ENCODE measurements around the gene C17orf107.
"Not testable (repeated sequence)": the region's sequence is repeated elsewhere in the genome, so short reads cannot be mapped to it uniquely, and the experiment has no call there.

Gene C17orf107

DNA sequence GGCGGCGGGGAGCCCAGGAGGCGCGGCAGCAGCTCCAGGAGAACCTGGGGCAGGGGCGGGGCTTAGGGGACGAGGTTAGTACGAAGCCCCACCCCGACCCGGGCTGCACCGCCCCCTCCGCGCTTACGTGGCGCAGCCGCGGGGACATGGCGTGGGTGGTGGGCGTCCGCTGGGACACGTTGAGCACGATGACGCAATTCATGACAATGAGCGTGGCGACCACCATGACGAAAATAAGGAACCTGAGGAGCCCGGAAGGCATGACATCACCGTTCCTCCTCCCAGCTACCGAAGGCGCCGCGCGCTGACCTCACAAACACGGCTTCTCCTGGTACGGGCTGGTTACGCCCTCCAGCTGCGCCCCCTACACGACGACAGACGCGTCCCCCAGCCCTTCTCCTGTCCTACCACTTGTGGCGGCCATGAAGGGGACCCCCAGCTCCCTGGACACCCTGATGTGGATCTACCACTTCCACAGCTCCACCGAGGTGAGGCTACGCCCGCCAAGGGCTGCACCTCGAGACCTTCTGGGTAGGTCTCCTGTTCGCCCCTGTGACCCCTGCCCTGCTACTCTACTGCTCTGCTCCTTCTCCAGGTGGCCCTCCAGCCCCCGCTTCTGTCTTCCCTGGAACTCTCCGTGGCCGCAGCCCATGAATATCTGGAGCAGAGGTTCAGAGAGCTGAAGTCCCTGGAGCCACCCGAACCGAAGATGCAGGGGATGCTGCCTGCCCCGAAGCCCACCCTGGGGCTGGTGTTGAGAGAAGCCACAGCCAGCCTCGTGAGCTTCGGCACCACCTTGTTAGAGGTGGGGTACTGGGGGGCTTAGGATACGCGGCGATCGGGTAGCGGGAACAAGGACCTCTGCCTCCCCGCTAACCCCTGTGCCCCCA is at the start of gene C17orf107:
C17orf107 (plus strand) TSS at position 196 of the 890 bp plus-strand sequence; CDS start at position 423, 227 bp downstream.
- DNase-seq, result peak; percentile 99

DNA sequence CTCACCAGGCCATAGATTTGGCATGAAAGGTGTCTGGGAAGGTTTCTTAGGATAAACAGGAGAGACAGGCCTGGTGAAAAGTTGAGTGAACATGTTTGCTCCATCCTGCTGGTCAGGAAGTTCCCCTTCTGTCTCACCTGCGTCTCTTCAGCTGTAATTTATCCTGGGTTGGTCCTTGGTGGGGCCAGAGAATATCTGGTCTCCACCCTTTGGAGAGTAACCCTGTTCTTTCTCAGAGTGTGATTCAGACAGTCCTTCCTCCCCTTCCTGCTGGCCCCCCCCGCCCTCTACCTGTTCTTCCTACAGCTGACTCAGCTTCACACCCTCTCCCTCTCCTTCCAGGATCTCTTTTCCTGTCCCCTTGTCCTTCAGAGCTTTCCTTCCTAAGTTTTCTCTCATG is 49.1 kb upstream of the C17orf107 start:
- DNase-seq, result no peak

DNA sequence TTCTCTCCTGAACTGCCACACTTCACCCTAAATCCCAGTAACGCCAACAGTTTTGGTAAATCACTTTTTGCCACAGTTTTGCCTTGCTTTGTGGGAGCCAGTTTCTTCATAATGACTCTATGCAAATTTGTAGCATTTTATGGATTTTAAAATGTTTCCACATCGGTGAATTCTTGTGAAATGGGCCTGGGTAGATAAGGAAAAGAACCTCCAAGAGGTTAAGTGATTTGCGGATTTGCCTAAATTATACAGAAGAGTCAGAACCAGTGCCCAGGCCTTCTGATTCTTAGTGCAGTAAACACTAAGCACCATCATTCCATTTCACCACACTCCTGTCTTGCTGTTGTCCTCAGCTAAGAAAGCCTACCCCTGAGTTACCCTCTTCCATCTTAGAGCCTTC is 48.3 kb upstream of the C17orf107 start:
- no peak for DNase-seq

DNA sequence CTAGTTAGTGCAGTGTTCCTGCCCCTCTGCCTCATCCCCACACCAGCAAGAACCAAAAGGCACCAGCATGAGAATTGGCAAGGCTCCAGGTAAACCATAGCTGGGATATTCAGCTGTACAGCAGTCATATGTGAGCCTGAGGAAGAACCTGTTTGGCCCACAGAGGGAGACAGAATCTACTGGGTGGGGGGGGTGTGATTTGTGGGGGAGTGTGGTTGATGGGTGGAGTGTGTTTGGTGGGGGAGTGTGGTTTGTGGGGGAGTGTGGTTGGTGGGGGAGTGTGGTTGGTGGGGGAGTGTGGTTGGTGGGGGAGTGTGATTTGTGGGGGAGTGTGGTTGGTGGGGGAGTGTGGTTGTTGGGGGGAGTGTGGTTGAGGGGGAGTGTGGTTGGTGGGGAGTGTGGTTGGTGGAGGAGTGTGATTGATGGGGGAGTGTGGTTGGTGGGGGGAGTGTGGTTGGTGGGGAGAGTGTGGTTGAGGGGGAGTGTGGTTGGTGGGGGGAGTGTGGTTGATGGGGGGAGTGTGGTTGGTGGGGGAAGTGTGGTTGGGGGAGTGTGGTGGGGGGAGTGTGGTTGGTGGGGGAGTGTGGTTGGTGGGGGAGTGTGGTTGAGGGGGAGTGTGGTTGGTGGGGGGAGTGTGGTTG is 46.6 kb upstream of the C17orf107 start:
- no peak for DNase-seq

DNA sequence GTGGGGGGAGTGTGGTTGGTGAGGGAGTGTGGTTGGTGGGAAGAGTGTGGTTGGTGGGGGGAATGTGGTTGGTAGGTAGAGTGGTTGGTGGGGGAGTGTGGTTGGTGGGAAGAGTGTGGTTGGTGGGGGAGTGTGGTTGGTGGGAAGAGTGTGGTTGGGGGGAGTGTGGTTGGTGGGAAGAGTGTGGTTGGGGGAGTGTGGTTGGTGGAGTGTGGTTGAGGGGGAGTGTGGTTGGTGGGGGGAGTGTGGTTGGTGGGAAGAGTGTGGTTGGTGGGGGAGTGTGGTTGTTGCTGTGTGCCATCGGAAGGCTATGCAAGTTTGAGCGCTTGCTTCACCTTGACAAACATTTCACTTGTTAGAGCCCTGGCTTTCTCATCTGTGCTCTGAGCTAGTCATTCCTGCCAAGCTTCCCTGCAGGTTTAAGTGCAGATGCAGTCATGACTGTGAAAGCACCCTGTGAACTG is 46.1 kb upstream of the C17orf107 start:
- no peak for DNase-seq

DNA sequence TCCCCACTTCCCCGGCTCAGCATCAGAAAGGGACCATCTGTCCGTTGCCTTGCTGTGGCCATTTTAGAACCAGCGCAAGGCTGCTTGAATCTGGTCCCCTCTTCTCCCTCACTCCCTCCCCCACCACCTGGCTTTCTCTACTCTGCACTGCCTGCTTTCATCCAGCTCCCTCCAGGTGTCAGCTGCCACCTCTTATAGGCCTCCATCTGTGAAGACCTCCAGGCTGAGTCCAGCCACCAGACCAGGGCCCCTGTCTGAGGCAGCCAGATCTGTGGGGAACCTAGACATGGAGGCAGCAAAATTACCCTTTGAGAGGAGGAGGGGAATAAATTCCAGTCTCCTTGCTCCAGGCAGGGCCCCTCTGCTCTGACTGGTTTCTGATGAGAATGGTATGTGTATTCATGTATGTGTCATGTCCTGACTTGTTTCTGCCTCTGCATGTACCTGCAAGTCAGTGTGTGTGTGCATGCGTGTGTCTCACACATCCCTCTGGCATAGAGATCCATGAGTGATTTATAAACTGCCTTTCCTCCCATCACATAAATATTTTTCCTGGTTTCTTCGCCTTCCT is 45.1 kb upstream of the C17orf107 start:
- no peak for DNase-seq

DNA sequence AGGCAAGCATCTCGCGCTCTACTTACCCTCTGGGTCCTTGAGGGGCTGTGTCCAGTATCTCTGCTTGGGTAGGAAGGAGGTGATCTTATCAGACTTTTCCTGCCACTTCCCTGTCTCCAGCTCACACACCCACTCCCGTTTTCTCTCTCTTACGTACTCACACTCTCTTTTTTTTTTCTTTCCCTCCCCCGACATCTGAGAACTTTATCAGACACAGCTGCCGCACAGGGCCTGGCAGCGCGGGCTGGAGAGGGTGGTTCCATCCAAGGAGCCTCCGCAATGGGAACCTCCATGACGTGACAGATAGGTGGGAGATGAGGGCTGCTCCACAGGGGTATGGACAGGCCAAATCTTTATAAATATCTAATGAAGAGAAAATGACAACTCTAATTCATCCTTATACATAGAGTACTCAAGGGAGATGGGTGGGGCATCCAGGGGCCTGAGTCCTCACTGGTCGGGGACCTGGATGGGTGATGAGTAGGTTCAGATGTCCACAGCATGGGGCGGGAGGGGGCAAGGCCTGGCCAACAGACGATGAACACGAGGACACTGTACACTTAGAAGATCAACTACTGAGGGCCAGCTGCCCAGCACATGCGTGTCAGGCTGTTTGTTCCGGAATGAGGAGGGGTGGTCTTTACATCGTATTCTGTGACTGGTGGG is 42.9 kb upstream of the C17orf107 start:
- no peak for DNase-seq

DNA sequence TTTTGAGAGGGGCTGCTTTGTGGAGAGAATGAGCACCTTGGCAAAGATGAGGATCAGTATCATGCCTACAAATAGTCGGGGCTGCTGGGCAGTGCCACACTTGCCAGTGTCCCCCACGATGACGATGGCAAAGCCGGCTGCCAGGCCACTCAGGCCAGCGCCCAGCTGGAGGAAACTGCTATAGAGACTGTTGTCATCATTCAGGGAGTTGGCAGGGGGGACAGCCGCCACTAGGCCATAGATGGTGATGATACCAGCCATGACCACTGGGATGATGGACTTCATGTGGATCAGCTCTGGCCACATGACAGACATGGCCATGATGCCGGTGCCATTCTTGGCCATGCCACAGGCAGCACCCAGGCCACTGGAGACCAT is 42.4 kb upstream of the C17orf107 start:
- no peak for DNase-seq

DNA sequence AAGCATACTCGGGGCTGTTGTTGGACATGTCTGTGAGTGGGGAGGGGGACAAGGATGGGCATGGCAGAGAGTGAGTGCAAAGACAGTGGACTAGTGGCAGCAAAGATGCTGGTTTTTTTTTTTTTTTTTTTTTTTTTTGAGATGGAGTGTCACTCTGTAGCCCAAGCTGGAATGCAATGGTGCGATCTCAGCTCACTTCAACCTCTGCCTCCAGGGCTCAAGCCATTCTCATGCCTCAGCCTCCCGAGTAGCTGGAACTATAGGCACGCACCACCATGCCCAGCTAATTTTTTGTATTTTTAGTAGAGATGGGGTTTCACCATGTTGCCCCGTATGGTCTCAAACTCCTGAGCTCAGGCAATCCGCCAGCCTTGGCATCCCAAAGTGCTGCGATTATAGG is 42.0 kb upstream of the C17orf107 start:
- DNase-seq, result not testable (repeated sequence)

DNA sequence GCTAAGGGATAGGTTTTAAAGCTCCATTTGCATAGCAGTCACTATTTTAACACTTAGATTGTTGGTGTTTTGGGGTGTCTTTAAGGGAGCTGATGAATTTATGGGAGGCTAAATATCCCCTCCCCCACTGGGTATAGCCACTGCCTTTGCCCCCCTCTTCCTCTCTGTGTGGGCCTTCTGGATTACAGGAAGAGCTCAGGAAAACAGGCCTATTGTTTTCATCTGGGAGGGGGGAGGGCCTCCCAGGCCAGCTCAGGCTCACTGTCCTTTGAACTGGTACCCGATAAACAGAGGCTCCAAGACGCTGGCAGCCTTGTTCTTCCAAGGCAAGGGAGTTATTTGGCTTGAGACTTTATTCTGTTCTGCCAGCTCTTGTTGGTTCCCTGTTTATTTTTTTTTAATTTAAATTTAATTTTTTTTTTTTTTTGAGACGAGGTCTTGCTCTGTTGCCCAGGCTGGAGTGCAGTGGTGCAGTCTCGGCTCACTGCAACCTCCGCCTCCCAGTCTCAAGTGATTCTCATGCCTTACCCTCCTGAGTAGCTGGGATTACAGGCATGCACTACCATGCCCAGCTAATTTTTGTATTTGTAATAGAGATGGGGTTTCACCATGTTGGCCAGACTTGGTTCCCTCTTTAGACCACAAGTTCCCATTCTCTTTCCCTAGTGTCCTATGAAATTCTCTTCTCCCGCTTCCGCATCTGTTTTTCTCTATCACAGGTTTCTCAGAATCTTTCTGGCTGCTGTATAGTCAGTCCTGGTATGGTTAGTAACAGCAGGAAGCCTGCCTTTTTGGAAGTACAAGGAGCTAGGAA is 41.1 kb upstream of the C17orf107 start:
- no peak for DNase-seq

DNA sequence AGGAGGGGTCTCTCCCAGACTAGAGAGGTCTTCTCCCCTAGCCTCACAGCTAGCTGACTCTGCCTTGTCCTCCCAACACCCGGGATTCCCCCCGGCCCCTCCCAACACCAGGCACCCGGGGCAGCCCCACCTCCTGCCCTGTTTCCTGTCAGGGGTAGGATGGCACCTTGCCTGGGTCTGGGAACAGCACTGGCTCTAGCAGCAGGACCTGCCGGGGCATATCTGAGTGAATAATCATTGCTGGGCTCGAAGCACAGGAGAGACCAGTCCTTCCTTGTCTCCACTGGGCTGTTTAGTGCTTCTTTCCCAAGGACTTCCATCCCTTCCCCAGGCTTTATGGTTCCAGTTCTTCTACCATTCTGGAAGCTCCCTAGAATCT is 40.5 kb upstream of the C17orf107 start:
- no peak for DNase-seq

DNA sequence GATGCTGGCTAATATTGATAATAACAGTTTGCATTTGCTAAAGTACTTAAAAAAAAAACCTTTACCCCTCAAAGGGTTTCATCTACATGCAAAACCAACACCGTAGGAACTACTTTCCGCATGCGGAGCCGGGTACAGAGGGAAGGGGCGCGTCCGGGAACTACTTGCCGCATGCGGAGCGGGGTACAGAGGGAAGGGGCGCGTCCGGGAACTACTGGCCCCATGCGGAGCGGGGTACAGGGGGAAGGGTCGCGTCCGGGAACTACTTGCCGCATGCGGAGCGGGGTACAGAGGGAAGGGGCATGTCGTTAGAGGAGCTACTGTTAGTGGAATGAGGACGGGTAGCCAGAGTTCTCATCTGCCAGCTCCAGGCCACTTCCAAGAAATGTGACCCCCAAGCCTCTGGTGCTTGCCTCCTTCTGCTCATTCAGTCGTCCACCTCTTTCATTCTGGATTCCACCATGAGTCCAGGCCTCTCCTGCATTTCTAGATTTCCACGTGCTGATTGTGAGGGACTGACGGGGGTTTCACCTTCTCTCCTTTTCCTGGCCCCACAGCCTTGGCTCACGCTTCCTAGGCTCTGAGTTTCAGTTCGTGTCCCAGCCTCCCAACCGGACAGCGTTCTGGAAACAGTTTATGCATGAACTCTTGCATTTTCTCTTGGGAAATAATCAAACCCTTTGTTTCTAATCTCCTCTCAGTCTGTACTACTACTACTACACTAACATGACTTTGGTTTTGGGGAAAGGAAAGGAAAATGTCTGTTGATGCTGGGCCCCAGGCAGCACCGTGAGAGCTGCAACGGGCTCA is 39.3 kb upstream of the C17orf107 start:
- no peak for DNase-seq

DNA sequence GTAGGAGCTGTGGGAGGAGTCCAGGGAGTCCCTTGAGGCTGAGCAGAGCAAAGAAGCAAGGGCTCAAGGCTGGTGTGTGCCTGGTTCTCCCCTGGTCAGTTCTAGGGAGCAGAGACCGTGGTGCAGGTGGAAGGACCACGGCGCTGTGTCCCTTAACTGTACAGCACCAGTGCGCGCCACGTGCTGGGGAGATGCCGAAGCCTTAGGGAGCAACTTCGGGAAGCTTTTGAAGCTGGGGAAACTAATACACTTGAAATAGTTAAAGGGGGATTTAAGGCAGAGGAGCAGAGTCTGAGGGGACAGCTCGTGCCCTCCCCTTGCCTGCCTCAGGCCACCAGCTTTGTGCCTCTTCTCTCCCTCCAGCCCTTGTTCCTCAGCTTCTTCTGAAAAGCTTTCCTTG is 38.7 kb upstream of the C17orf107 start:
- DNase-seq, result no peak

DNA sequence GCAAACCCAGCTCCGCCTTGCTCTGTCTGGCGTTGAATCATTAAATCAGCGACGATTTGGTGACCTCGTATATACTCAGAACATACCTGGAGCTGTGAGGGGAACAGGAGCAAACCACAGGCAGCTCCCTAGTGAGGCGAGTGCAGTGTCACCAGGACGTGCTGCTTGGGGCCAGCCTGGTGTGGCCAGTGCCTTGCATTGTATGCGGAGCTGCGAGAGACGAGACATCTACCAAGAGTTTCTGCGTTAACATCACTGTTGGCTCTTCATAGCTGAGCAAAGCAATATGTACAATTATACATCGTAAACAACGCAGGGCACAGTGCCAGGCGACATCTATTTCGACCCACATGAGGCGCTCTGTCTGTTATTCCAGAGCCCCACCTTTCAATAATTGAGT is 38.3 kb upstream of the C17orf107 start:
- no peak for DNase-seq

DNA sequence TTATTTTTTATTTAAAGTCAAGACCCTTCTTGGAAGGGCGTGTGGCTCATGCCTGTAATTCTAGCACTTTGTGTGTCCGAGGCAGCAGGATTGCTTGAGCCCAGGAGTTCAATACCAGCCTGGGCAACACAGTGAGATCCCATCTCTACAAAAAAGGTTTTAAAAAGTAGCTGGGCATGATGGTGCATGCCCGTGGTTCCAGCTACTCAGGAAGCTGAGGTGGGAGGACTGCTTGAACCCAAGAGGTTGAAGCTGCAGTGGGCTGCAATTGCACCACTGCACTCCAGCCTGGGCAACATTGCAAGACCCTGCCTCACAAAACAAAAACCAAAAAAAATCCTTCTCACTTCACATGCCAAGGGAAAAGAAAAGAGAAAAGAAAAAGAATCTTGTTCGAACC is 36.6 kb upstream of the C17orf107 start:
- no peak for DNase-seq

DNA sequence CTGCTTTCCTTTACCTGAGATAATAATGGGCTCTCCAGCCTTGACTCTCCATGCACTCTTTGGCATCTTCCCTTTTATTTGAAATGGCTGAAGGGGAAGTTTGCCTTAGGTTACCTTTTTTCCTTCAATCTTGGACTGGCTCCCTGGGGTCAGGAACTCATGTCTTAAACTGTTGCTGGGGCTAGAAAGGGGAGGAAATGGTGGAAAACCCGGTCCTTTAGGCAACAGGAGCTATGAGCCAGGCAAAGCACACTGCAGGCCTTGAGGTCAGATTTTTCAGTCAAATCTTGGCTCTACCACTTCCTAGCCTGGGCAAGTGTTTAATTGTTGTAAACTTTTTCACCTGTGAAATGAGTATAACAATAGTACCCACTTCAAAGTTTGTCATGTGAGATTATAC is 36.0 kb upstream of the C17orf107 start:
- DNase-seq, result no peak

DNA sequence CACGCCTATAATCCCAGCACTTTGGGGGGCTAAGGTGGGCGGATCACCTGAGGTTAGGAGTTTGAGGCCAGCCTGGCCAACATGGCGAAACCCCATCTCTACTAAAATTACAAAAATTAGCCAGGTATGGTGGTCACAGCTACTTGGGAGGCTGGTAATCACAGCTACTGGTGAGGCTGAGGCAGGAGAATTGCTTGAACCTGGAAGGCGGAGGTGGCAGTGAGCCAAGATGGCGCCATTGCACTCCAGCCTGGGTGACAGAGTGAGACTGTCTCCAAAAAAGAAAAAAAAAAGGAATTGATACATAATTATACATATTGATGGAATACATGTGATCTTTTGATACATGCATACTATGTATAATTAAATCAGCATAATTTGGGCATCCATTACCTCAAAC is 31.8 kb upstream of the C17orf107 start:
- not testable (repeated sequence) for DNase-seq

DNA sequence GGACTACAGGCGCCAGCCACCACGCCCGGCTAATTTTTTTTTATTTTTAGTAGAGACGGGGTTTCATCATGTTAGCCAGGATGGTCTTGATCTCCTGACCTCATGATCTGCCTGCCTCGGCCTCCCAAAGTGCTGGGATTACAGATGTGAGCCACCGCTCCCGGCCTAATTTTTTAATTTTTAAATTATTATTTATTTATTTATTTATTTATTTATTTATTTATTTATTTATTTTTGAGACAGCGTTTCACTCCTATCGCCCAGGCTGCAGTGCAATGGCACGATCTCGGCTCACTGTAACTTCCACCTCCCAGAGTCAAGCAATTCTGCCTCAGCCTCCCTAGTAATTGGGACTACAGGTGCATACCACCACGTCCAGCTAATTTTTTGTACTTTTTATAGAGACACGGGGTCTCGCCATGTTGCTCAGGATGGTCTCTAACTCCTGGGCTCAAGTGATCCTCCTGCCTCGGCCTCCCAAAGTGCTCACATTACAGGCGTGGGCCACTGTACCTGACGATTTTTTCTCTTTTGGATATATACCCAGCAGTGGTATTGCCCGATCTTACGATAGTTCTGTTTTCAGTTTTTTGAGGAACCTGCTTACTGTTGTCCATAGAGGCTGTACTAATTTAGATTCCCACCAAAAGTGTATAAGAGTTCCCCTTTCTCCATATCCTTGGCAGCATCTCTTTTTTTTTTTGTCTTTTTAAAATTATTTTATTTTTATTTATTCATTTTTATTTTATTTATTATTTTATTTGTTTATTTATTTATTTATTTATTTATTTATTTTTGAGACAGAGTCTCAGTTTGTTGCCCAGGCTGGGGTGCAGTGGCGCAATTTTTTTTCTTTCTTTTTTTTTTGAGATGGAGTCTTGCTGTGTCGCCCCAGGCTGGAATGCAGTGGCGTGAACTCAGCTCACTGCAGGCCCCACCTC is 30.0 kb upstream of the C17orf107 start:
- not testable (repeated sequence) for DNase-seq

DNA sequence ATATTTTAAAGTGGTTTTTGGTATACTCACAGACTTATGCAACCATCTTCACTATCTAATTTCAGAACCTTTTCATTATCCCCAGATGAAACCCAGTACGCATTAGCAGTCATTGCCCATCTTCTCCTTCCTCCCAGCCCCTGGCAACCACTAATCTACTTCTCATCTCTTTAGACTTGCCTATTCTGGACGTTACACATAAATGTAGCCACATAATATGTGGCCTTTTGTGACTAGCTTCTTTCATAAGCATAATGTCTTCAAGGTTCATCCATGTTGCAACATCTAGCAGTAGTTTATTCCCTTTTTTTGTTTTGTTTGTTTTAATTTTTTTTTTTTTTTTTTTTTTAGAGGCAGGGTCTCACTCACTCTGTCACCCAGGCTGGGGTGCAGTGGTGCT is 28.5 kb upstream of the C17orf107 start:
- DNase-seq, result no peak

DNA sequence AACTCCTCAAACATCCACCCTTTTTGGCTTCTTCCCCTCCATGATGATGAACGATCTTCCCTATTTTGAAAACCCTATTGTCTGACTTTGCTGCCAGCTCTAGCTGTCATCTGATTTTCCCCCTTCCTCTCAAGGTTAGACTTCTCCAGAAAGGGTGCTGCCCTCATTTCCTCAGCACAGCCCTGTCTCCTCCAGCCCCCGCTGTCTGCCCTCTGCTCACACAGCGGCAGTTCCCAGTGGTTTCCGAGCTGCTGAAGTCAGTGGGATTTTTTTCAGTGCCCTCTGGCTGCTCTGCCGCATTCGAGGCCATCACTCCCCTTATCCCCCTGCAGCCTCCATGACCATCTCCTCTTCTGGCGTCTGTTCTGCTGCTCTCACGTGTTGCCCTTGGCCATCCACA is 26.6 kb upstream of the C17orf107 start:
- DNase-seq, result no peak

DNA sequence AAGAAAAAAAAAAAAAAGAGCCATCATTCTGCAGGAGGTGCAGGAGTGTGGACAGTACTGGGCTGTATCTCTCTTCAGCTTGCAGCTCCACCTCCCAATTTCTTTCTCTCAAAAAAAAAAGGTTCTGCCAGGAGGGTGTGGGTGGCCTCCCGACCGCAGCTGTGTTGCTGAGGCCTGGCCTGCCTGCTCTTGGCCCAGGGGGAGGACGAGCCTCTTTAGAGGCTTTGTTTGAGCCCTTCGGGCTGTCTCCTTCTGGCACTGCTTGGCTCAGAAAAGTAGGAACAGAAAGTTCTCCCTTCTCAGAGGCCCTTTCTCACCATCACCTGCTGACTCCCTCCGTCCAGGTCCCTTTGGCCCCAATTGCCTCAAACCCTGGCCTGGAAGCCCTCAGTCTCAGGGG is 22.2 kb upstream of the C17orf107 start:
- DNase-seq, result no peak
